Measurements from ENCODE around the gene HGS.

The HGS gene

GRCh38 chr17:81685108-81685507 is 1.3 kb downstream of the HGS start:
- peak in 1 of 2 donors; percentile 55 for DNase-seq (ENCODE audit: low read depth in 2 of 2)

- no peak for DNase-seq (ENCODE audit: low read depth in 2 of 2)
These were observed 2.8 kb downstream of the HGS start for GRCh38 chr17:81686614-81687013.

- no peak for DNase-seq (ENCODE audit: low read depth in 2 of 2)
These were observed 4.1 kb downstream of the HGS start for GRCh38 chr17:81687770-81688541.

- DNase-seq (ENCODE audit: low read depth in 2 of 2): no peak
These were observed 4.8 kb downstream of the HGS start for GRCh38 chr17:81688616-81689015.

GRCh38 chr17:81690066-81690465 is 6.3 kb downstream of the HGS start:
- DNase-seq (ENCODE audit: low read depth in 2 of 2): no peak

- no peak for DNase-seq (ENCODE audit: low read depth in 2 of 2)
These were observed 6.7 kb downstream of the HGS start for GRCh38 chr17:81690549-81690948.

GRCh38 chr17:81691196-81691595 is 7.4 kb downstream of the HGS start:
- no peak for DNase-seq (ENCODE audit: low read depth in 2 of 2)

- DNase-seq (ENCODE audit: low read depth in 2 of 2): no peak
These were observed 7.8 kb downstream of the HGS start for GRCh38 chr17:81691608-81692007.

GRCh38 chr17:81693509-81694210 is 9.8 kb downstream of the HGS start:
- no peak for DNase-seq (ENCODE audit: low read depth in 2 of 2)

GRCh38 chr17:81694810-81695209 is 11.0 kb downstream of the HGS start:
- no peak for DNase-seq (ENCODE audit: low read depth in 2 of 2)

GRCh38 chr17:81695211-81695610 is 11.4 kb downstream of the HGS start:
- DNase-seq (ENCODE audit: low read depth in 2 of 2): no peak

- no peak for DNase-seq (ENCODE audit: low read depth in 2 of 2)
These were observed 12.0 kb downstream of the HGS start for GRCh38 chr17:81695801-81696200.

GRCh38 chr17:81696218-81696941 is 12.6 kb downstream of the HGS start:
- DNase-seq (ENCODE audit: low read depth in 2 of 2): no peak

- DNase-seq (ENCODE audit: low read depth in 2 of 2): no peak
These were observed 13.6 kb downstream of the HGS start for GRCh38 chr17:81697261-81698044.

- DNase-seq (ENCODE audit: low read depth in 2 of 2): no peak
These were observed 16.8 kb downstream of the HGS start for GRCh38 chr17:81700353-81701287.

- no peak for DNase-seq (ENCODE audit: low read depth in 2 of 2)
These were observed 17.7 kb downstream of the HGS start for GRCh38 chr17:81701288-81702071.

GRCh38 chr17:81702934-81703746 is 19.3 kb downstream of the HGS start, which contains the start of gene MRPL12:
MRPL12 (plus strand) TSS chr17:81703367; CDS start chr17:81703502, 135 bp downstream.
- peak; percentile 85 to 86 for DNase-seq (ENCODE audit: low read depth in 2 of 2)

GRCh38 chr17:81703747-81704654 is 20.2 kb downstream of the HGS start:
- no peak for DNase-seq (ENCODE audit: low read depth in 2 of 2)
